Testis (tissue), 2 donors: ENCODE results near the gene FGF11.

Experiments used
- POLR2A ChIP-seq: fragments of 450-650 bp; IDR thresholded peaks from one replicate; pipeline ENCODE4 v1.6.1; 2017; ENCODE audit warnings: antibody characterized with exemption, mild to moderate bottlenecking, moderate library complexity
- TF ChIP-seq, protein P1 (sequence below), 3 experiments: fragments of 450-650 bp in 2 of 3; fragments of 200-600 bp in 1 of 3; sonication (generic) in 1 of 3; IDR thresholded peaks; one replicate each; pipeline ENCODE4 v1.5.1; 2016 to 2019; ENCODE audit warnings: antibody characterized with exemption in 3 of 3, mild to moderate bottlenecking in 2 of 3, moderate library complexity in 1 of 3

DNA sequence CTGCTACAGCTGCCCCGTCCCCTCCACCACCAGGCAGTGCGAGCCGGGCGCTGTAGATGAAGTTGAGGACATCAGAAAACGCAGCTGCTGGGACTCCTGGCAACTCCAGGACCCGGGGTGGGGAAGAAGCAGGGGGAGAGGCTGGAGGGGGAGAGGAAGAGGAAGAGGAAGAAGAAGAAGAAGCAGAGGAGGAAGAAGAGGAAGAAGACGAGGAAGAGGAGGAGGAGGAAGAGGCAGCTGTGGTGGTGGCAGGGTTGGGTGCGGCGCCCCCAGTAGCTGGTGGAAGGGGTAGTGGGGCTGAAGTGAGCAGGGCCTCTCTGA, 27.0 kb downstream of the FGF11 start:
- TF ChIP-seq POLR2A: no peak
- TF ChIP-seq, protein P1, sequence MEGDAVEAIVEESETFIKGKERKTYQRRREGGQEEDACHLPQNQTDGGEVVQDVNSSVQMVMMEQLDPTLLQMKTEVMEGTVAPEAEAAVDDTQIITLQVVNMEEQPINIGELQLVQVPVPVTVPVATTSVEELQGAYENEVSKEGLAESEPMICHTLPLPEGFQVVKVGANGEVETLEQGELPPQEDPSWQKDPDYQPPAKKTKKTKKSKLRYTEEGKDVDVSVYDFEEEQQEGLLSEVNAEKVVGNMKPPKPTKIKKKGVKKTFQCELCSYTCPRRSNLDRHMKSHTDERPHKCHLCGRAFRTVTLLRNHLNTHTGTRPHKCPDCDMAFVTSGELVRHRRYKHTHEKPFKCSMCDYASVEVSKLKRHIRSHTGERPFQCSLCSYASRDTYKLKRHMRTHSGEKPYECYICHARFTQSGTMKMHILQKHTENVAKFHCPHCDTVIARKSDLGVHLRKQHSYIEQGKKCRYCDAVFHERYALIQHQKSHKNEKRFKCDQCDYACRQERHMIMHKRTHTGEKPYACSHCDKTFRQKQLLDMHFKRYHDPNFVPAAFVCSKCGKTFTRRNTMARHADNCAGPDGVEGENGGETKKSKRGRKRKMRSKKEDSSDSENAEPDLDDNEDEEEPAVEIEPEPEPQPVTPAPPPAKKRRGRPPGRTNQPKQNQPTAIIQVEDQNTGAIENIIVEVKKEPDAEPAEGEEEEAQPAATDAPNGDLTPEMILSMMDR (IDR thresholded peaks at IDR 0.05): no peak
